Activated naive CD8-positive, alpha-beta T cell treated with anti-CD3 and anti-CD28 coated beads, Interleukin-2, amount 10 ng/mL, durations not matched to agents 7 days and 5 days (primary cell): ENCODE data around the gene EVI2A. TPM values are rescaled to one million over a fixed set of nuclear protein-coding genes. Genes with fewer than 3 reads are reported as not detected.
"Not testable (repeated sequence)": the region's sequence is repeated elsewhere in the genome, so short reads cannot be mapped to it uniquely, and the experiment has no call there.

Experiments
- ATAC-seq: fragments of 150-1000 bp; cut with Tn5 transposase; one replicate; pipeline ENCODE4 v1.10.0; 2021; ENCODE audit warnings: low read depth, moderate library complexity
- POLR2A ChIA-PET: fragments of 350-600 bp; sonication (Branson Sonifier 250); formaldehyde crosslinking; loops from one replicate; lab custom pipeline; 2021; ENCODE audit warnings: antibody characterized with exemption; lab: Charles Lee
- DNase-seq: peaks from one replicate; pipeline ENCODE4 v3.0.0; 2021
- H3K27ac Mint-ChIP-seq: one replicate; pipeline ENCODE4 v1.8.0; 2022; ENCODE audit warnings: mild to moderate bottlenecking, mixed read lengths
- H3K27me3 Mint-ChIP-seq: one replicate; pipeline ENCODE4 v1.8.0; 2022; ENCODE audit warnings: mild to moderate bottlenecking, moderate library complexity, mixed read lengths
- H3K36me3 Mint-ChIP-seq: one replicate; pipeline ENCODE4 v1.8.0; 2021; ENCODE audit warnings: mild to moderate bottlenecking, mixed read lengths
- H3K4me1 Mint-ChIP-seq: one replicate; pipeline ENCODE4 v1.8.0; 2021; ENCODE audit warnings: mixed read lengths
- H3K4me3 Mint-ChIP-seq: one replicate; pipeline ENCODE4 v1.8.0; 2022; ENCODE audit warnings: mild to moderate bottlenecking, moderate library complexity, mixed read lengths
- H3K9me3 Mint-ChIP-seq: one replicate; pipeline ENCODE4 v1.8.0; 2021; ENCODE audit warnings: mixed read lengths
- total RNA-seq, 2 experiments: library from RNA; stranded (reverse); gene quantifications; one replicate each; pipeline ENCODE4 v1.2.3, GENCODE V29; 2021

The EVI2A gene
- total RNA-seq, 2 experiments from 2014 or later, result 74.9 to 78.3 TPM

GRCh38 chr17:31323551-31323950 is 2.1 kb upstream of the EVI2A start:
- H3K9me3 Mint-ChIP-seq, result no peaks in the 10 kb centered on the region
- peaks cover 17% of the 10 kb centered on the region for H3K4me1 Mint-ChIP-seq
- ATAC-seq, result no peak
- no peak for DNase-seq
- peak overlapping the region; percentile 24 for H3K27ac Mint-ChIP-seq
- H3K4me3 Mint-ChIP-seq, result no peak overlapping the region
- POLR2A ChIA-PET, result interaction anchor here (0.9 kb wide), 1 partner anchor 13 kb away, joined by 3 read pairs; no protein-coding TSS in a partner anchor
- H3K27me3 Mint-ChIP-seq, result no peaks in the 10 kb centered on the region
- peaks cover 20% of the 10 kb centered on the region for H3K36me3 Mint-ChIP-seq

GRCh38 chr17:31321966-31322365 is 544 bp upstream of the EVI2A start:
- Mint-ChIP-seq H3K4me1 (peaks cover 20% of the 10 kb centered on the region), H3K9me3 (no peaks in the 10 kb centered on the region), H3K36me3 (peaks cover 25% of the 10 kb centered on the region), H3K27me3 (no peaks in the 10 kb centered on the region), H3K4me3 (peak overlapping the region; percentile 89), H3K27ac (peak overlapping the region; percentile 97)
- ATAC-seq, result peak; percentile 35
- DNase-seq, result peak; percentile 34
- POLR2A ChIA-PET, result interaction anchor here (0.6 to 2.1 kb wide), 6 partner anchors 10 to 592 kb away, joined by 3 to 54 read pairs (median 7); partner anchors contain the start of gene EVI2B

GRCh38 chr17:31320791-31321190 is 631 bp downstream of the EVI2A start:
- Mint-ChIP-seq H3K36me3 (peaks cover 23% of the 10 kb centered on the region), H3K27me3 (no peaks in the 10 kb centered on the region), H3K4me3 (peak overlapping the region; percentile 89), H3K9me3 (no peaks in the 10 kb centered on the region), H3K27ac (peak overlapping the region; percentile 97), H3K4me1 (peaks cover 26% of the 10 kb centered on the region)
- ATAC-seq (no peak), DNase-seq (no peak)
- POLR2A ChIA-PET, result interaction anchor here (0.6 to 3.6 kb wide), 5 partner anchors 9 to 188 kb away, joined by 3 to 125 read pairs (median 12); partner anchors contain the start of gene EVI2B

- Mint-ChIP-seq H3K36me3 (peaks cover 21% of the 10 kb centered on the region), H3K27ac (peak overlapping the region; percentile 97), H3K9me3 (no peaks in the 10 kb centered on the region), H3K4me1 (peaks cover 30% of the 10 kb centered on the region), H3K27me3 (no peaks in the 10 kb centered on the region), H3K4me3 (peak overlapping the region; percentile 89)
- DNase-seq, result no peak
- POLR2A ChIA-PET, result interaction anchor here (0.6 to 3.6 kb wide), 4 partner anchors 11 to 189 kb away, joined by 3 to 125 read pairs (median 5); no protein-coding TSS in a partner anchor
- ATAC-seq, result no peak
These were observed 1.2 kb downstream of the EVI2A start for GRCh38 chr17:31320241-31320640.

GRCh38 chr17:31318851-31319661 is 2.4 kb downstream of the EVI2A start:
- POLR2A ChIA-PET, result interaction anchor here (0.7 to 3.6 kb wide), 7 partner anchors 9 to 495 kb away, joined by 3 to 125 read pairs (median 7); partner anchors contain the start of gene CRLF3
- peak overlapping the region; percentile 89 for H3K4me3 Mint-ChIP-seq
- peaks cover 38% of the 10 kb centered on the region for H3K4me1 Mint-ChIP-seq
- peaks cover 21% of the 10 kb centered on the region for H3K36me3 Mint-ChIP-seq
- ATAC-seq, result no peak
- H3K9me3 Mint-ChIP-seq, result no peaks in the 10 kb centered on the region
- H3K27me3 Mint-ChIP-seq, result no peaks in the 10 kb centered on the region
- no peak for DNase-seq
- peak overlapping the region; percentile 96 for H3K27ac Mint-ChIP-seq

- peak; percentile 32 for DNase-seq
- peak overlapping the region; percentile 89 for H3K4me3 Mint-ChIP-seq
- POLR2A ChIA-PET, result interaction anchor here (0.7 to 3.6 kb wide), 7 partner anchors 9 to 494 kb away, joined by 3 to 125 read pairs (median 7); partner anchors contain the start of gene CRLF3
These were observed 3.1 kb downstream of the EVI2A start for GRCh38 chr17:31318298-31318801.

GRCh38 chr17:31314782-31315100 is 6.7 kb downstream of the EVI2A start:
- DNase-seq, result no peak
- Mint-ChIP-seq H3K27me3 (no peaks in the 10 kb centered on the region), H3K9me3 (no peaks in the 10 kb centered on the region), H3K4me1 (peaks cover 45% of the 10 kb centered on the region), H3K4me3 (peak overlapping the region; percentile 67), H3K36me3 (peaks cover 25% of the 10 kb centered on the region), H3K27ac (peak overlapping the region; percentile 81)
- POLR2A ChIA-PET, result interaction anchor here (1.1 to 2.1 kb wide), 2 partner anchors 58 to 174 kb away, joined by 3 to 7 read pairs; no protein-coding TSS in a partner anchor
- no peak for ATAC-seq

More at GRCh38 chr17:31318298-31318801, 3.1 kb downstream of the EVI2A start:
- ATAC-seq, result peak; percentile 17
- Mint-ChIP-seq H3K27ac (peak overlapping the region; percentile 96), H3K4me1 (peaks cover 37% of the 10 kb centered on the region), H3K27me3 (no peaks in the 10 kb centered on the region), H3K36me3 (peaks cover 18% of the 10 kb centered on the region), H3K9me3 (no peaks in the 10 kb centered on the region)

- no peak for DNase-seq
- ATAC-seq, result peak; percentile 33
- Mint-ChIP-seq H3K27ac (peak within 1 kb of the TSS; percentile 96), H3K36me3 (peaks cover 23% of the 10 kb centered on the region), H3K4me1 (peaks cover 44% of the 10 kb centered on the region), H3K4me3 (peak within 1 kb of the TSS; percentile 94), H3K27me3 (no peaks in the 10 kb centered on the region), H3K9me3 (no peaks in the 10 kb centered on the region)
- POLR2A ChIA-PET, result interaction anchor here (0.6 to 4.8 kb wide), 6 partner anchors 8 to 1760 kb away, joined by 3 to 54 read pairs (median 5); partner anchors contain the start of gene EVI2A
These were observed 7.2 kb downstream of the EVI2A start, which contains the start of gene EVI2B for GRCh38 chr17:31313982-31314781. Gene EVI2B, minus strand, starts transcription at chr17:31314054. Its CDS starts 8,445 bp downstream, at chr17:31305609.

- not testable (repeated sequence) for H3K27me3 Mint-ChIP-seq, H3K9me3 Mint-ChIP-seq, ATAC-seq
- peak overlapping the region; percentile 92 for H3K4me3 Mint-ChIP-seq
- peak; percentile 57 for DNase-seq
- peaks cover 18% of the 10 kb centered on the region for H3K36me3 Mint-ChIP-seq
- peaks cover 52% of the 10 kb centered on the region for H3K4me1 Mint-ChIP-seq
- POLR2A ChIA-PET, result interaction anchor here (4.8 to 6.0 kb wide), 2 partner anchors 7 to 10 kb away, joined by 54 to 125 read pairs; partner anchors contain the start of gene EVI2A
- peak overlapping the region; percentile 97 for H3K27ac Mint-ChIP-seq
These were observed 9.2 kb downstream of the EVI2A start for GRCh38 chr17:31312223-31312622.

- no peaks in the 10 kb centered on the region for H3K27me3 Mint-ChIP-seq
- ATAC-seq (no peak), DNase-seq (no peak)
- H3K36me3 Mint-ChIP-seq, result peaks cover 23% of the 10 kb centered on the region
- H3K9me3 Mint-ChIP-seq, result no peaks in the 10 kb centered on the region
- POLR2A ChIA-PET, result interaction anchor here (1.6 to 6.0 kb wide), 3 partner anchors 7 to 20 kb away, joined by 3 to 125 read pairs (median 54); partner anchors contain the start of gene EVI2A
- peak overlapping the region; percentile 97 for H3K27ac Mint-ChIP-seq
- H3K4me3 Mint-ChIP-seq, result peak overlapping the region; percentile 92
- peaks cover 51% of the 10 kb centered on the region for H3K4me1 Mint-ChIP-seq
These were observed 9.9 kb downstream of the EVI2A start for GRCh38 chr17:31311526-31311925.

DNA sequence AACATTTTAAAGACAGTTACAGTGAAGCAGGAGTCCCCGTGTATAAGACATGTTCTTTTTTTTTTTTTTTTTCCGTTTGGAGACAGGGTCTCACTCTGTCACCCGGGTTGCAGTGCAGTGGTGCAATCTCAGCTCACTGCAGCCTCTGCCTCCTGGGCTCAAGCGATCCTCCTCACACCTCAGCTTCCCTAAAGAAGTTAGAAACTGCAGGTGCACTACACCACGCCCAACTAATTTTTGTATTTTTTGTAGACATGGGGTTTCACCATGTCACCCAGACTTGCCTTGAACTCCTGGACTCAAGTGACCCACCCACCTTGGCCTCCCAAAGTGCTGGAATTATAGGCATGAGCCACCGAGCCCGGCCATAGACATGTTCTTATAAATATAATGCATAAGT is 10.5 kb downstream of the EVI2A start:
- Mint-ChIP-seq H3K27me3 (no peaks in the 10 kb centered on the region), H3K27ac (peak overlapping the region; percentile 97), H3K9me3 (no peaks in the 10 kb centered on the region), H3K4me1 (peaks cover 53% of the 10 kb centered on the region), H3K4me3 (peak overlapping the region; percentile 92), H3K36me3 (peaks cover 28% of the 10 kb centered on the region)
- DNase-seq (peak; percentile 41), ATAC-seq (peak; percentile 21)
- POLR2A ChIA-PET, result interaction anchor here (1.0 to 6.0 kb wide), 7 partner anchors 8 to 502 kb away, joined by 3 to 125 read pairs (median 3); partner anchors contain the start of genes CRLF3 and EVI2A

GRCh38 chr17:31310260-31310659 is 11.2 kb downstream of the EVI2A start:
- Mint-ChIP-seq H3K27me3 (no peaks in the 10 kb centered on the region), H3K4me3 (peak overlapping the region; percentile 89), H3K36me3 (peaks cover 34% of the 10 kb centered on the region), H3K9me3 (peaks cover under 1% of the 10 kb centered on the region), H3K27ac (peak overlapping the region; percentile 97), H3K4me1 (peaks cover 51% of the 10 kb centered on the region)
- POLR2A ChIA-PET, result interaction anchor here (1.0 to 6.0 kb wide), 8 partner anchors 9 to 501 kb away, joined by 3 to 125 read pairs (median 3); partner anchors contain the start of genes CRLF3 and EVI2A
- ATAC-seq (peak; percentile 53), DNase-seq (no peak)
